ENCODE data around the gene ZNF507. TPM values are rescaled to one million over a fixed set of nuclear protein-coding genes. Genes with fewer than 3 reads are reported as not detected.

The ZNF507 gene
- 10 to 100 TPM; 28.6 to 29.3 TPM for total RNA-seq

- Mint-ChIP-seq H3K9me3 (no peaks in the 10 kb centered on the region), H3K4me1 (peaks cover 31% of the 10 kb centered on the region), H3K36me3 (peaks cover 19% of the 10 kb centered on the region), H3K4me3 (peak within 1 kb of the TSS; percentile 85), H3K27ac (peak within 1 kb of the TSS; percentile 89), H3K27me3 (peaks cover 7% of the 10 kb centered on the region)
- peak; percentile 87 for DNase-seq
These were observed at the start of gene ZNF507 for GRCh38 chr19:32345261-32346207. ZNF507 (plus strand) TSS chr19:32345610; CDS start chr19:32352831, 7,221 bp downstream.

- no peak for DNase-seq
- Mint-ChIP-seq H3K27ac (no peak overlapping the region), H3K27me3 (peaks cover 15% of the 10 kb centered on the region), H3K4me1 (no peaks in the 10 kb centered on the region), H3K4me3 (no peak overlapping the region), H3K9me3 (peaks cover 4% of the 10 kb centered on the region), H3K36me3 (no peaks in the 10 kb centered on the region)
These were observed 48.7 kb upstream of the ZNF507 start for GRCh38 chr19:32296694-32297093.

GRCh38 chr19:32302778-32303177 is 42.6 kb upstream of the ZNF507 start:
- Mint-ChIP-seq H3K4me3 (no peak overlapping the region), H3K27me3 (peaks cover 24% of the 10 kb centered on the region), H3K36me3 (peaks cover 3% of the 10 kb centered on the region), H3K9me3 (peaks cover 20% of the 10 kb centered on the region), H3K27ac (no peak overlapping the region), H3K4me1 (no peaks in the 10 kb centered on the region)
- DNase-seq = no peak

- H3K27me3 Mint-ChIP-seq = peaks cover 28% of the 10 kb centered on the region
- no peaks in the 10 kb centered on the region for H3K4me1 Mint-ChIP-seq
These were observed 42.2 kb upstream of the ZNF507 start for GRCh38 chr19:32303193-32303592.

GRCh38 chr19:32307591-32307990 is 37.8 kb upstream of the ZNF507 start:
- no peak overlapping the region for H3K4me3 Mint-ChIP-seq
- H3K27ac Mint-ChIP-seq = no peak overlapping the region
- DNase-seq = no peak
- peaks cover 14% of the 10 kb centered on the region for H3K9me3 Mint-ChIP-seq
- no peaks in the 10 kb centered on the region for H3K4me1 Mint-ChIP-seq
- H3K27me3 Mint-ChIP-seq = peaks cover 46% of the 10 kb centered on the region
- peaks cover 3% of the 10 kb centered on the region for H3K36me3 Mint-ChIP-seq

More at GRCh38 chr19:32303193-32303592, 42.2 kb upstream of the ZNF507 start:
- Mint-ChIP-seq H3K4me3 (no peak overlapping the region), H3K27ac (no peak overlapping the region), H3K9me3 (peaks cover 20% of the 10 kb centered on the region), H3K36me3 (peaks cover 3% of the 10 kb centered on the region)
- DNase-seq = no peak

- DNase-seq = no peak
- Mint-ChIP-seq H3K4me1 (no peaks in the 10 kb centered on the region), H3K27me3 (peaks cover 39% of the 10 kb centered on the region), H3K9me3 (peaks cover 6% of the 10 kb centered on the region), H3K36me3 (no peaks in the 10 kb centered on the region), H3K27ac (no peak overlapping the region), H3K4me3 (no peak overlapping the region)
These were observed 36.9 kb upstream of the ZNF507 start for GRCh38 chr19:32308431-32309077.

- Mint-ChIP-seq H3K27ac (no peak overlapping the region), H3K36me3 (no peaks in the 10 kb centered on the region), H3K4me3 (no peak overlapping the region), H3K4me1 (no peaks in the 10 kb centered on the region), H3K27me3 (peaks cover 39% of the 10 kb centered on the region), H3K9me3 (no peaks in the 10 kb centered on the region)
- DNase-seq = no peak
These were observed 35.6 kb upstream of the ZNF507 start for GRCh38 chr19:32309711-32310390.

GRCh38 chr19:32311371-32311770 is 34.0 kb upstream of the ZNF507 start:
- Mint-ChIP-seq H3K4me3 (no peak overlapping the region), H3K27ac (no peak overlapping the region), H3K4me1 (no peaks in the 10 kb centered on the region), H3K27me3 (peaks cover 38% of the 10 kb centered on the region), H3K36me3 (no peaks in the 10 kb centered on the region), H3K9me3 (no peaks in the 10 kb centered on the region)
- DNase-seq = no peak

- Mint-ChIP-seq H3K4me1 (no peaks in the 10 kb centered on the region), H3K9me3 (no peaks in the 10 kb centered on the region), H3K4me3 (no peak overlapping the region), H3K27me3 (peaks cover 19% of the 10 kb centered on the region), H3K27ac (no peak overlapping the region), H3K36me3 (no peaks in the 10 kb centered on the region)
- DNase-seq = no peak
These were observed 31.7 kb upstream of the ZNF507 start for GRCh38 chr19:32313569-32314265.

- peaks cover 9% of the 10 kb centered on the region for H3K27me3 Mint-ChIP-seq
- no peaks in the 10 kb centered on the region for H3K9me3 Mint-ChIP-seq
- DNase-seq = no peak
These were observed 29.4 kb upstream of the ZNF507 start for GRCh38 chr19:32316034-32316433.

GRCh38 chr19:32317086-32317485 is 28.3 kb upstream of the ZNF507 start:
- DNase-seq = no peak
- Mint-ChIP-seq H3K27me3 (peaks cover 8% of the 10 kb centered on the region), H3K27ac (no peak overlapping the region), H3K36me3 (no peaks in the 10 kb centered on the region), H3K4me1 (peaks cover 2% of the 10 kb centered on the region), H3K4me3 (no peak overlapping the region), H3K9me3 (no peaks in the 10 kb centered on the region)

More at GRCh38 chr19:32316034-32316433, 29.4 kb upstream of the ZNF507 start:
- H3K36me3 Mint-ChIP-seq = no peaks in the 10 kb centered on the region
- H3K27ac Mint-ChIP-seq = no peak overlapping the region
- H3K4me3 Mint-ChIP-seq = no peak overlapping the region
- H3K4me1 Mint-ChIP-seq = peaks cover 2% of the 10 kb centered on the region

GRCh38 chr19:32318884-32319520 is 26.4 kb upstream of the ZNF507 start:
- Mint-ChIP-seq H3K27me3 (peaks cover 4% of the 10 kb centered on the region), H3K4me3 (no peak overlapping the region), H3K27ac (no peak overlapping the region), H3K9me3 (no peaks in the 10 kb centered on the region), H3K36me3 (no peaks in the 10 kb centered on the region), H3K4me1 (peaks cover 2% of the 10 kb centered on the region)
- DNase-seq = no peak

GRCh38 chr19:32322541-32322940 is 22.9 kb upstream of the ZNF507 start:
- Mint-ChIP-seq H3K4me1 (peaks cover 2% of the 10 kb centered on the region), H3K27ac (no peak overlapping the region), H3K9me3 (no peaks in the 10 kb centered on the region), H3K27me3 (peaks cover 11% of the 10 kb centered on the region), H3K4me3 (no peak overlapping the region), H3K36me3 (no peaks in the 10 kb centered on the region)
- DNase-seq = no peak

GRCh38 chr19:32324631-32325285 is 20.7 kb upstream of the ZNF507 start:
- H3K27ac Mint-ChIP-seq = no peak overlapping the region
- H3K4me1 Mint-ChIP-seq = no peaks in the 10 kb centered on the region
- no peaks in the 10 kb centered on the region for H3K36me3 Mint-ChIP-seq
- H3K27me3 Mint-ChIP-seq = peaks cover 11% of the 10 kb centered on the region
- no peak overlapping the region for H3K4me3 Mint-ChIP-seq
- no peak for DNase-seq
- no peaks in the 10 kb centered on the region for H3K9me3 Mint-ChIP-seq
